ENCODE results near the gene SLC29A2.

Gene SLC29A2

DNA sequence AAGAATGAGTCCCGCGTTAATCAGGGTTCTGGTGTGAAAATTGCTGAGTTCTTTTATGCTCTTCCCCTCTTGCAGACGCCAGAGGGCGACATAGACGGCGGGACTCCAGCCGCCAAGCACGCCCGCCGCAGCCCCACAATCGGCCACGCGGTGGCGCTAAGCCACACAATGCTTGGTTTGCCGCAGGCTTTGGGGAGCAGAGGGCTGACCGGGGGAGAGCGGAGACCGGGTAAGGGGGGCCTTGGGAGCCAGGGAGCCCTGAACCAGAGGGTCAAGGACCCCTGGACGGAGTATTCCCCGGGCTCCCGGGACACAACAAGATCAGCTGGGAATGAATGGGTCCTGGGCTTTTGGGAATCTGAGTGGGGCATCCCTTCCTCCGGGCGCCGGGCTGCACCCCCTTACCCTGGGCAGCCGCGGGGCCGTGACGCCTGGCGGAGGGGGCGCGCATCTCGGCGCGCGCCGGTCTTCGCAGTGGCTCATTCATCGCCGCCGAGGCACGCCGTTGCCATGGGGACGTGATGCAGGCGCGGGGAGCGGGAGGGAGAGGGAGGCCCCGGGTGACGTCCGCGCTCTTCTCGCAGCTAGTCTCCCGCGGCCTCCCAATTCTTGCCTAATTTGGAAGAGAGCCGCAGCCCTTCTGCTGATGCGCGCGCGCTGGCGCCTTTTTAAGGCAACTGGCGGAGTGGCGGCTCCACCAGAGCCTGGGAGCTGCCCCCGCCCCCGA lies 37.1 kb upstream of the SLC29A2 start:
- peak; percentile 89 for ATAC-seq

GRCh38 chr11:66407651-66408050 lies 36.1 kb upstream of the SLC29A2 start:
- no peak for ATAC-seq
- no peak for TF ChIP-seq ZFP3 (CRISPR knock-in tag; IDR thresholded peaks at IDR 0.05)

More for the DNA sequence above, 37.1 kb upstream of the SLC29A2 start:
- TF ChIP-seq, protein P1, sequence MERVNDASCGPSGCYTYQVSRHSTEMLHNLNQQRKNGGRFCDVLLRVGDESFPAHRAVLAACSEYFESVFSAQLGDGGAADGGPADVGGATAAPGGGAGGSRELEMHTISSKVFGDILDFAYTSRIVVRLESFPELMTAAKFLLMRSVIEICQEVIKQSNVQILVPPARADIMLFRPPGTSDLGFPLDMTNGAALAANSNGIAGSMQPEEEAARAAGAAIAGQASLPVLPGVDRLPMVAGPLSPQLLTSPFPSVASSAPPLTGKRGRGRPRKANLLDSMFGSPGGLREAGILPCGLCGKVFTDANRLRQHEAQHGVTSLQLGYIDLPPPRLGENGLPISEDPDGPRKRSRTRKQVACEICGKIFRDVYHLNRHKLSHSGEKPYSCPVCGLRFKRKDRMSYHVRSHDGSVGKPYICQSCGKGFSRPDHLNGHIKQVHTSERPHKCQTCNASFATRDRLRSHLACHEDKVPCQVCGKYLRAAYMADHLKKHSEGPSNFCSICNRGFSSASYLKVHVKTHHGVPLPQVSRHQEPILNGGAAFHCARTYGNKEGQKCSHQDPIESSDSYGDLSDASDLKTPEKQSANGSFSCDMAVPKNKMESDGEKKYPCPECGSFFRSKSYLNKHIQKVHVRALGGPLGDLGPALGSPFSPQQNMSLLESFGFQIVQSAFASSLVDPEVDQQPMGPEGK (CRISPR knock-in tag; IDR thresholded peaks at IDR 0.05; ENCODE audit: borderline replicate concordance), result no peak
- 0 out of 2 replicates have a peak, but pooled peaks have one; percentile 51 for TF ChIP-seq CSDC2 (CRISPR knock-in tag; IDR thresholded peaks at IDR 0.05)

GRCh38 chr11:66393954-66394353 lies 22.4 kb upstream of the SLC29A2 start:
- no peak for ATAC-seq
- TF ChIP-seq, protein P2, sequence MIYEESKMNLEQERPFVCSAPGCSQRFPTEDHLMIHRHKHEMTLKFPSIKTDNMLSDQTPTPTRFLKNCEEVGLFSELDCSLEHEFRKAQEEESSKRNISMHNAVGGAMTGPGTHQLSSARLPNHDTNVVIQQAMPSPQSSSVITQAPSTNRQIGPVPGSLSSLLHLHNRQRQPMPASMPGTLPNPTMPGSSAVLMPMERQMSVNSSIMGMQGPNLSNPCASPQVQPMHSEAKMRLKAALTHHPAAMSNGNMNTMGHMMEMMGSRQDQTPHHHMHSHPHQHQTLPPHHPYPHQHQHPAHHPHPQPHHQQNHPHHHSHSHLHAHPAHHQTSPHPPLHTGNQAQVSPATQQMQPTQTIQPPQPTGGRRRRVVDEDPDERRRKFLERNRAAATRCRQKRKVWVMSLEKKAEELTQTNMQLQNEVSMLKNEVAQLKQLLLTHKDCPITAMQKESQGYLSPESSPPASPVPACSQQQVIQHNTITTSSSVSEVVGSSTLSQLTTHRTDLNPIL (CRISPR knock-in tag; IDR thresholded peaks at IDR 0.05; ENCODE audit: low read depth), result no peak
- TF ChIP-seq ZC3H10 (CRISPR knock-in tag; IDR thresholded peaks at IDR 0.05), result no peak
- no peak for TF ChIP-seq POU6F1 (CRISPR knock-in tag; IDR thresholded peaks at IDR 0.05; ENCODE audit: borderline replicate concordance, low read depth)
- no peak for TF ChIP-seq ZNF8 (CRISPR knock-in tag; IDR thresholded peaks at IDR 0.05)
- no peak for TF ChIP-seq ZFP30 (CRISPR knock-in tag; IDR thresholded peaks at IDR 0.05)
- TF ChIP-seq ZNF70 (CRISPR knock-in tag; IDR thresholded peaks at IDR 0.05), result no peak
- TF ChIP-seq ARNTL (CRISPR knock-in tag; IDR thresholded peaks at IDR 0.05; ENCODE audit: borderline replicate concordance, low read depth), result no peak
- TF ChIP-seq, protein P1 (CRISPR knock-in tag; IDR thresholded peaks at IDR 0.05; ENCODE audit: borderline replicate concordance), result no peak
- no peak for TF ChIP-seq OSR1 (CRISPR knock-in tag; IDR thresholded peaks at IDR 0.05)
- TF ChIP-seq BACH2 (CRISPR knock-in tag; IDR thresholded peaks at IDR 0.05; ENCODE audit: borderline replicate concordance), result no peak
- TF ChIP-seq ZNF565 (CRISPR knock-in tag; conservative IDR thresholded peaks at IDR 0.05; ENCODE audit: low read depth), result no peak
- TF ChIP-seq ZFP3 (CRISPR knock-in tag; IDR thresholded peaks at IDR 0.05), result no peak

DNA sequence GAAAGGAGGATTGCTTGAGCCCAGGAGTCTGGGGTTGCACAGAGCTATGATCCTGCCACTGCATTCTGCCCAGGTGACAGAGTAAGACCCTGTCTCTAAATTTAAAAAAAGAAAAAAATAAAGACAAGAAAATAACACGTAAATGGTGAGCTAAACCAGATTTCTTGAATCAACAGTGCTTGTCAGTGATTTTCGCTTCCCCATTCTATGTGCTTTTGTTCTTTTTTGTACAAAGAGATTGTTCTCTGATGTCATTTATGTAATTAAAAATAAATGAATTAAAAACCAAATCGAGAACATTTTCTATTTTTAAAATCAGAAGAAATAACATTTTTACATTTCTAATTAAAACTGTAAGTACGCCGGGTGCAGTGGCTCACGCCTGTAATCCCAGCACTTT lies 19.8 kb upstream of the SLC29A2 start:
- no peak for TF ChIP-seq BACH2 (CRISPR knock-in tag; IDR thresholded peaks at IDR 0.05; ENCODE audit: borderline replicate concordance)
- no peak for TF ChIP-seq TOX (CRISPR knock-in tag; IDR thresholded peaks at IDR 0.05; ENCODE audit: borderline replicate concordance)
- TF ChIP-seq ZNF70 (CRISPR knock-in tag; IDR thresholded peaks at IDR 0.05), result no peak
- no peak for TF ChIP-seq ISL1 (CRISPR knock-in tag; IDR thresholded peaks at IDR 0.05)
- TF ChIP-seq ZNF8 (CRISPR knock-in tag; IDR thresholded peaks at IDR 0.05), result no peak
- TF ChIP-seq, protein P2 (CRISPR knock-in tag; IDR thresholded peaks at IDR 0.05; ENCODE audit: low read depth), result no peak
- TF ChIP-seq RARB (CRISPR knock-in tag; IDR thresholded peaks at IDR 0.05), result no peak
- no peak for TF ChIP-seq ARNTL (CRISPR knock-in tag; IDR thresholded peaks at IDR 0.05; ENCODE audit: borderline replicate concordance, low read depth)
- ATAC-seq, result no peak

- ATAC-seq, result peak; percentile 84
- TF ChIP-seq TOX (CRISPR knock-in tag; IDR thresholded peaks at IDR 0.05; ENCODE audit: borderline replicate concordance), result no peak
- no peak for TF ChIP-seq ISL1 (CRISPR knock-in tag; IDR thresholded peaks at IDR 0.05)
- TF ChIP-seq CSDC2 (CRISPR knock-in tag; IDR thresholded peaks at IDR 0.05), result no peak
Observed at GRCh38 chr11:66388780-66389386, 17.3 kb upstream of the SLC29A2 start.
